Right lobe of liver (tissue), 6 donors: ENCODE results near the gene NECTIN4. TPM values are rescaled to one million over a fixed set of nuclear protein-coding genes. Genes with fewer than 3 reads are reported as not detected.

Experiments
- ATAC-seq, 4 donors: fragments of 200-7000 bp; cut with Tn5 transposase; one replicate each; pipeline ENCODE4 v1.9.1; 2020; ENCODE audit warnings: mild to moderate bottlenecking in 4 of 4, moderate library complexity in 4 of 4
- DNase-seq, 3 donors: peaks; one replicate each; pipeline ENCODE4 v3.0.0-alpha.2; 2020
- H3K27ac ChIP-seq, 3 donors: fragments of 200-600 bp; one replicate each; pipeline ENCODE4 v1.8.0; 2022
- H3K27me3 ChIP-seq, 2 donors: fragments of 200-600 bp; one replicate each; pipeline ENCODE4 v1.8.0; 2022
- H3K36me3 ChIP-seq, 4 donors: fragments of 200-600 bp; sonication (generic) in 1 of 4; one replicate each; pipeline versions ENCODE4 v1.5.1 to v1.8.0; 2017 to 2022; ENCODE audit warnings: control low read depth in 1 of 4
- H3K4me1 ChIP-seq, 4 donors: fragments of 200-600 bp; sonication (generic) in 1 of 4; one replicate each; pipeline versions ENCODE4 v1.5.1 to v1.8.0; 2017 to 2022; ENCODE audit warnings: control low read depth in 1 of 4
- H3K4me3 ChIP-seq, 3 donors: fragments of 200-600 bp; one replicate each; pipeline ENCODE4 v1.8.0; 2022
- H3K9me3 ChIP-seq, 4 donors: fragments of 200-600 bp; sonication (generic) in 1 of 4; one replicate each; pipeline versions ENCODE4 v1.5.1 to v1.8.0; 2017 to 2022; ENCODE audit warnings: control low read depth in 1 of 4
- POLR2A ChIP-seq: fragments of 450-650 bp; IDR thresholded peaks from one replicate; pipeline ENCODE4 v1.6.1; 2017; ENCODE audit warnings: antibody characterized with exemption, mild to moderate bottlenecking
- WGBS: methylation state at CpG from one replicate; pipeline ENCODE4 v1.1.6; 2018; ENCODE audit warnings: low coverage, low lambda C conversion rate; ENCODE audit not compliant: insufficient coverage; ENCODE audit errors: missing lambda C conversion rate; 5-methylcytosine and 5-hydroxymethylcytosine counted together
- intact Hi-C, 2 donors: fragments of 100-400 bp; cut with DNase I; formaldehyde crosslinking; loops; one replicate each; pipeline versions ENCODE4 v1.11.2 to v1.14.1; 2022
- total RNA-seq, 6 experiments: library from RNA; depleted of rRNA in 2 of 6; stranded (reverse); fragments of >200 nt in 2 of 6; fragmentation: NEBNext Ultra II Directional in 3 of 6; extraction: Animal tissue kit (Norgen Biotek cat#: 25700) in 3 of 6; gene quantifications; one replicate each; pipeline versions ENCODE4 v1.1.0 to v1.2.4, GENCODE V29; 2016 to 2023
- TF ChIP-seq, protein P1 (sequence below), 4 donors: fragments of 200-600 bp in 3 of 4; fragments of 450-650 bp in 1 of 4; IDR thresholded peaks; one replicate each; pipeline versions ENCODE4 v1.5.1 to v1.8.0; 2016 to 2022; ENCODE audit warnings: antibody characterized with exemption in 4 of 4, mild to moderate bottlenecking in 2 of 4
- donor health status: DM: no; HTN: yes; CAD: no.
- donor health status: DM: no; HTN: no; CAD: no.
- donor health status: DM: no; HTN: no; CAD: no.
- donor health status: DM: no; HTN: yes; CAD: no.
- donor health status: DM: no; HTN: yes; CAD: no.

The NECTIN4 gene
- total RNA-seq, 6 experiments from 2014 or later = not detected

DNA sequence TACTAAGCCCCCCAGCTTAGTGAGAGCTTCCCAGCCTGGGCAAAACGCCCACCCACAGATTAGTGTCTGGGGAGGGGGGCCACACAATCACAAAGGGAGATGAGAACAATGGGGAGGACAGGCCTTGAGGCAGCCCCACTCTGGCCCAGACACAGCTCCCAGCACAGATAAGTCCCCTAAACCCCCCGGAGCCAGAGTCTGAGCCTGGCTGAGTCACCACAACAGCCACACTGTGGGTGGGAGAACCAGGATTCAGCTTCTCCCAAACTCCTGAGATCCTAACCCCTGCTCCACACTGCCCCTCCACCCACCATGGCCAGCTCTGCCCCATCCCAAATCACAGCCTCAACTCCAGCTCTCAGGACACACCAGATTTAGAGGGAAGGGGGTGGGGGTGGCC lies 4.2 kb downstream of the NECTIN4 start:
- H3K27ac ChIP-seq = no peak overlapping the region
- 40% methylated on average over 2 of the region's 2 CpGs for WGBS
- H3K4me3 ChIP-seq = no peak overlapping the region
- intact Hi-C loops = no loop called here
- no peaks in the 10 kb centered on the region for H3K36me3 ChIP-seq
- DNase-seq = no peak
- TF ChIP-seq, protein P1, sequence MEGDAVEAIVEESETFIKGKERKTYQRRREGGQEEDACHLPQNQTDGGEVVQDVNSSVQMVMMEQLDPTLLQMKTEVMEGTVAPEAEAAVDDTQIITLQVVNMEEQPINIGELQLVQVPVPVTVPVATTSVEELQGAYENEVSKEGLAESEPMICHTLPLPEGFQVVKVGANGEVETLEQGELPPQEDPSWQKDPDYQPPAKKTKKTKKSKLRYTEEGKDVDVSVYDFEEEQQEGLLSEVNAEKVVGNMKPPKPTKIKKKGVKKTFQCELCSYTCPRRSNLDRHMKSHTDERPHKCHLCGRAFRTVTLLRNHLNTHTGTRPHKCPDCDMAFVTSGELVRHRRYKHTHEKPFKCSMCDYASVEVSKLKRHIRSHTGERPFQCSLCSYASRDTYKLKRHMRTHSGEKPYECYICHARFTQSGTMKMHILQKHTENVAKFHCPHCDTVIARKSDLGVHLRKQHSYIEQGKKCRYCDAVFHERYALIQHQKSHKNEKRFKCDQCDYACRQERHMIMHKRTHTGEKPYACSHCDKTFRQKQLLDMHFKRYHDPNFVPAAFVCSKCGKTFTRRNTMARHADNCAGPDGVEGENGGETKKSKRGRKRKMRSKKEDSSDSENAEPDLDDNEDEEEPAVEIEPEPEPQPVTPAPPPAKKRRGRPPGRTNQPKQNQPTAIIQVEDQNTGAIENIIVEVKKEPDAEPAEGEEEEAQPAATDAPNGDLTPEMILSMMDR (IDR thresholded peaks at IDR 0.05) = no peak
- no peak for TF ChIP-seq POLR2A
- H3K4me1 ChIP-seq = no peaks in the 10 kb centered on the region
- no peaks in the 10 kb centered on the region for H3K9me3 ChIP-seq
- no peak for ATAC-seq
- H3K27me3 ChIP-seq = no peaks in the 10 kb centered on the region

DNA sequence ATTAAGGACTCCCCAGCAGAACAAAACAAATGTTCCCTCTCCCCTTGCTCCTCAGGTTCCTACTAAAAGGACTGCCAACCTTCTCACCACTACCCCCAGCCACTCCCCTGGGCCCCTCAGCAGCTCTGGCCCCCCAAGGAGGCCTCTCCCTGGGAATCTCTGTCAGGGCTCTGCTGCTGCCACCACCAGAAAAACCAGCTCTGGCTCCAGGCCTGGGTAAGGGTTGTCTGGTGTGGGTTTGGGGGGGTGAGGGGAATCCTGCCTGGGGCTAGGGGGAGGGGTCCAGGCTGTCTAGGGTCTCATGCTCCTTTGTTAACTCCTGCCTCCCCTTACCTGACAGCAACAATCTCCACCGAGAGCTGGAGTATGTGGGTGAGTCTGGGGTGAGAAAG lies 4.8 kb downstream of the NECTIN4 start:
- intact Hi-C loops = no loop called here
- H3K27me3 ChIP-seq = no peaks in the 10 kb centered on the region
- H3K4me3 ChIP-seq = no peak overlapping the region
- TF ChIP-seq POLR2A = no peak
- TF ChIP-seq, protein P1 (IDR thresholded peaks at IDR 0.05) = no peak
- no peak for DNase-seq
- no peaks in the 10 kb centered on the region for H3K4me1 ChIP-seq
- WGBS = no CpG with 5 or more reads among the region's 1 CpG
- no peaks in the 10 kb centered on the region for H3K9me3 ChIP-seq
- H3K36me3 ChIP-seq = no peaks in the 10 kb centered on the region
- H3K27ac ChIP-seq = no peak overlapping the region
- no peak for ATAC-seq

DNA sequence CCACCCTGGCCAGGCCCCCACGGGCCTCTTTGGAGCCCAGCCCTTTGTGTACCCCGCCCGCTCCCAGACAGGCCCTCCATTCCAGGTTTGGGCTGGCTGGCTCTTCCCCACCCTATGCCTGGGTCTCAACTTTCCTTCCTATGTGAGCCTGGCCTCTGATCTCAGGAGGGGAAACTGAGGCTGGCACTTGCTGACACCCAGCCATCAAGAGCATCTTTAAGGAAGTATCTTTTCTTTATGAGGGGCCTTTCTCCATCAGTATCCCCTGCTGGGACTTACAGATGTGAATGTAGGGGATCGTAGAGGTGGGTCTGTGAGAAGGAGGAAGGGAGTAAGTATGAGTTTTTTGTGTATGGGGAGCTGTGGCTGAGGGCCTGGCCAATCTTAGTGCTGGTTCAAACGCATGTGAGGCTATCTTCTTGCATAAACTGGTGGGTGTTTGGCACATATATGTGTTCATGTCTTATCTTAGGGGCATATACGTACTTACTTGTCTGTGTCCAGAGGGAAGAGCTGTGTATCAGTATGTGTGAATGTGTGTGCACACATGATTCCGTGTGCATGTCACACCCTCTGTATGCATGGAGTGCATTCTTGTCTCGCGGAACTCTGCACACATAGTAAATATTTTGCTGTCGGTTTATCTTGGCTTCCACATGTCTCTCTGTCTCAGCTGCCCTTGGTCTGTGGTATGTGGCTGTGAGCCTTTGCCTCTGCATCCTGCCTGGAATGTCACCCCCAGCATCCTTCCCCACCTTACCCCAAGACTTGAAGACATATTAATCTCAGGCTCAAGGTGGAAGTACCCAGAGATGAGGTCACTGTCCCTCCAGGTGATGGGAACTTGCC lies 5.4 kb downstream of the NECTIN4 start:
- DNase-seq (no peak), ATAC-seq (no peak)
- WGBS = 64% methylated on average over 2 of the region's 10 CpGs
- Histone ChIP-seq H3K27ac (no peak overlapping the region), H3K4me1 (no peaks in the 10 kb centered on the region), H3K9me3 (no peaks in the 10 kb centered on the region), H3K36me3 (no peaks in the 10 kb centered on the region), H3K4me3 (no peak overlapping the region), H3K27me3 (no peaks in the 10 kb centered on the region)
- TF ChIP-seq POLR2A = no peak
- TF ChIP-seq, protein P1 (IDR thresholded peaks at IDR 0.05) = no peak
- intact Hi-C loops = no loop called here

DNA sequence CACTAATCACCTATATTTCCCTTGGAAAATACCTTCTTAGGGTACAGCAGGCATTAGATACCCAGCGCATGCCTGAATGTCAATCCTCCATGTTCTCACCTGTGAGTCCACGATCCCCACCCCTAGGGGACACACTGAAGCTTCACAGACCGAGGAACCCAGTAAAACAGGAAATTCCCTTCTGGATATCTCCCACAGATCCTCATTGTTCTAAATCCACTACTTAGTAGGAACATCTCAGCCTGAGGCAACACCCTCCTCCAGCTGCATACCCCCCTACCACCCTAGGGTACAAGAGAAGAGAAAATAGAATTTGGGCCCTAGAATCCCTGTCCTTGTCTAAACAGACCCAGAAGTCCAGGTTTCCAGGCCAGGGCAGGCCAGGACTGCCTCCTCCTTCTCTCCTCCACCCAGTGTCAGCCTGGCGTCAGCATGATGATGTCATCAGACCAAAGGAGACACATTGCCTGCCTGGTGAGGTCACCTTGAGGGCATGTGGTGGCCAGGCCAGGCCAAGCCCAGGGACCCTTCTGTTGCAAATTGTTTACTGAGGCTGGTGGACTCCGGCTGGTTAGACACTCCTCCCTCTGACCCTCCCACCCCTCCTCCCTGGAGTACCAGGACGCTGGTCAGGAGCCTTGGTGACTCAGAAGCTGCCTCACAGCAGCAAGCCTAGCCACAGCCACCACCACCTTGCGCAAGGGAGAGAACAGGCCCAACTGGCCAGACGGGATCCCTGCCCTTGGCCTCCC lies 6.2 kb downstream of the NECTIN4 start:
- H3K4me3 ChIP-seq = no peak overlapping the region
- H3K27ac ChIP-seq = no peak overlapping the region
- ATAC-seq = peak; percentile 40 to 90 (median 60)
- intact Hi-C loops = no loop called here
- no peaks in the 10 kb centered on the region for H3K36me3 ChIP-seq
- DNase-seq = peak in 1 of 3 donors; percentile 70
- H3K9me3 ChIP-seq = no peaks in the 10 kb centered on the region
- 47% methylated on average over 5 of the region's 8 CpGs for WGBS
- TF ChIP-seq, protein P1 (IDR thresholded peaks at IDR 0.05) = no peak
- TF ChIP-seq POLR2A = no peak
- no peaks in the 10 kb centered on the region for H3K4me1 ChIP-seq
- no peaks in the 10 kb centered on the region for H3K27me3 ChIP-seq
